Lung (tissue), 12 donors: ENCODE measurements around the gene GFOD1. TPM values are rescaled to one million over a fixed set of nuclear protein-coding genes. Genes with fewer than 3 reads are reported as not detected.

Experiments used
- ATAC-seq: fragments of 200-7000 bp; cut with Tn5 transposase; one replicate; pipeline ENCODE4 v1.9.1; 2020; ENCODE audit warnings: moderate number of reproducible peaks; ENCODE audit not compliant: insufficient read depth, low FRiP score
- DNase-seq, 3 donors: peaks; one replicate each; pipeline ENCODE4 v3.0.0-alpha.2; 2013 to 2017
- H3K27ac ChIP-seq, 2 donors: one replicate each; pipeline ENCODE4 v1.5.1; 2013; ENCODE audit warnings: mild to moderate bottlenecking in 2 of 2, moderate library complexity in 2 of 2, control low read depth in 1 of 2, inconsistent platforms in 1 of 2, low read depth in 1 of 2, low read length in 1 of 2
- H3K27me3 ChIP-seq, 3 donors: one replicate each; pipeline ENCODE4 v1.5.1; 2013; ENCODE audit warnings: low read length in 2 of 3; ENCODE audit not compliant: control insufficient read depth in 3 of 3, insufficient read depth in 3 of 3
- H3K36me3 ChIP-seq, 4 donors: one replicate each; pipeline ENCODE4 v1.5.1; 2013; ENCODE audit warnings: low read length in 4 of 4, mild to moderate bottlenecking in 1 of 4, moderate library complexity in 1 of 4; ENCODE audit not compliant: control insufficient read depth in 4 of 4, insufficient read depth in 4 of 4
- H3K4me1 ChIP-seq, 5 donors: one replicate each; pipeline ENCODE4 v1.5.1; 2013; ENCODE audit warnings: low read length in 5 of 5, mild to moderate bottlenecking in 2 of 5, moderate library complexity in 1 of 5; ENCODE audit not compliant: control insufficient read depth in 5 of 5, insufficient read depth in 5 of 5
- H3K4me3 ChIP-seq: one replicate; pipeline ENCODE4 v1.5.1; 2013; ENCODE audit warnings: mild to moderate bottlenecking, control low read depth, moderate library complexity
- H3K9ac ChIP-seq, 2 donors: one replicate each; pipeline ENCODE4 v1.5.1; 2013; ENCODE audit warnings: low read length in 2 of 2, control low read depth in 1 of 2; ENCODE audit not compliant: insufficient read depth in 1 of 2
- H3K9me3 ChIP-seq, 4 donors: one replicate each; pipeline ENCODE4 v1.5.1; 2013; ENCODE audit warnings: low read length in 3 of 4, mild to moderate bottlenecking in 1 of 4, moderate library complexity in 1 of 4; ENCODE audit not compliant: control insufficient read depth in 4 of 4, insufficient read depth in 3 of 4
- CTCF ChIP-seq: IDR thresholded peaks from 2 replicates; pipeline ENCODE4 v1.5.1; 2012; ENCODE audit warnings: mild to moderate bottlenecking; ENCODE audit errors: control extremely low read depth, extremely low read depth
- WGBS, 2 donors: extraction: QIAGEN DNeasy Blood & Tissue Kit; methylation state at CpG; one replicate each; pipeline ENCODE4 v1.1.7; 2013; 5-methylcytosine and 5-hydroxymethylcytosine counted together
- polyA plus RNA-seq, 2 donors: library from polyadenylated mRNA; stranded (reverse); fragments of 200-250 nt; gene quantifications; one replicate each; pipeline ENCODE4 v1.2.1, GENCODE V29; 2013
- total RNA-seq, 2 donors: library from RNA; depleted of rRNA in 1 of 2; stranded (reverse); fragments of >200 nt in 1 of 2; gene quantifications; one replicate each; pipeline ENCODE4 v1.2.1, GENCODE V29; 2014 to 2021
- donor health status: control.
- donor health status: control.
- donor health status: Bipolar disorder and iron deficiency.
- donor health status: healthy.
- donor health status: DM: yes; HTN: yes; CAD: no.

GFOD1 gene
- total and polyA plus RNA-seq, 4 donors = 4.0 to 22.8 (median 7.9) TPM

- H3K4me3 ChIP-seq = no peak overlapping the region
- no peak for TF ChIP-seq CTCF
- H3K4me1 ChIP-seq = peaks cover 0 to 32% (median 14%) of the 10 kb centered on the region in 5 donors
- WGBS, 2 donors = 58 to 87% methylated on average over 5 of the region's 5 CpGs
- H3K9ac ChIP-seq = no peak overlapping the region
- H3K27ac ChIP-seq = peak overlapping the region; percentile 17 to 63
- no peaks in the 10 kb centered on the region for H3K9me3 ChIP-seq
- H3K36me3 ChIP-seq = peaks cover 0 to 3% (median 1%) of the 10 kb centered on the region in 4 donors
- ATAC-seq (no peak), DNase-seq (no peak)
- no peaks in the 10 kb centered on the region for H3K27me3 ChIP-seq
Observed at GRCh38 chr6:13455552-13455966, 31.8 kb downstream of the GFOD1 start.

- Histone ChIP-seq H3K4me3 (no peak overlapping the region), H3K4me1 (peaks cover 0 to 32% (median 20%) of the 10 kb centered on the region in 5 donors), H3K9ac (no peak overlapping the region), H3K9me3 (no peaks in the 10 kb centered on the region), H3K36me3 (peaks cover 0 to 3% (median 1%) of the 10 kb centered on the region in 4 donors), H3K27me3 (no peaks in the 10 kb centered on the region), H3K27ac (peak overlapping the region; percentile 63 to 74)
- no peak for TF ChIP-seq CTCF
- no peak for DNase-seq
- WGBS, 2 donors = 26 to 43% methylated on average over 11 of the region's 11 CpGs
- ATAC-seq = peak; percentile 80
Observed at GRCh38 chr6:13454286-13455221, 32.8 kb downstream of the GFOD1 start.

- TF ChIP-seq CTCF = no peak
- H3K36me3 ChIP-seq = peaks cover 0 to 3% (median 3%) of the 10 kb centered on the region in 4 donors
- ATAC-seq = no peak
- H3K27me3 ChIP-seq = no peaks in the 10 kb centered on the region
- no peak for DNase-seq
- H3K27ac ChIP-seq = peak overlapping the region in 1 of 2 donors; percentile 62
- no peak overlapping the region for H3K9ac ChIP-seq
- H3K4me3 ChIP-seq = no peak overlapping the region
- no peaks in the 10 kb centered on the region for H3K9me3 ChIP-seq
- H3K4me1 ChIP-seq = peaks cover 0 to 32% (median 24%) of the 10 kb centered on the region in 5 donors
- 83 to 85% methylated on average over 2 of the region's 2 CpGs for WGBS, 2 donors
Observed at GRCh38 chr6:13453771-13454251, 33.6 kb downstream of the GFOD1 start.
